Neural progenitor cell (in vitro differentiated cells): ENCODE results near the gene CRACR2B.

ENCODE experiments used
- CTCF ChIP-seq: fragments of 200-600 bp; sonication (generic); IDR thresholded peaks from 2 replicates; pipeline ENCODE4 v1.5.1; 2017; ENCODE audit warnings: antibody characterized with exemption, mild to moderate bottlenecking
- EZH2 ChIP-seq: fragments of 200-600 bp; sonication (generic); IDR thresholded peaks from 2 replicates; pipeline ENCODE4 v1.6.1; 2017; ENCODE audit warnings: antibody characterized with exemption, mild to moderate bottlenecking, moderate library complexity

- TF ChIP-seq CTCF (no peak), EZH2 (no peak)
Measured at GRCh38 chr11:854601-855329, 27.0 kb downstream of the CRACR2B start.
